ENCODE results near the gene CCNE1. TPM values are rescaled to one million over a fixed set of nuclear protein-coding genes. Genes with fewer than 3 reads are reported as not detected.

Gene CCNE1
- 10 to 100 TPM in 3 of 4 donors, 1 to 10 TPM in 1; 9.1 to 15.6 (median 13.0) TPM for total RNA-seq

- peak within 1 kb of the TSS; percentile 26 for H3K4me3 ChIP-seq (ENCODE audit: low read depth, poor library complexity, severe bottlenecking)
- intact Hi-C loops (cut with DNase I; ENCODE audit: low total_unique reads), result no loop called here
- peak; percentile 88 to 97 for DNase-seq (ENCODE audit: low spot score in 2 of 2)
- TF ChIP-seq POLR2A (IDR thresholded peaks at IDR 0.05) (no peak), CTCF (IDR thresholded peaks at IDR 0.05) (no peak)
- 4 to 5% methylated on average over 33 to 50 of the region's 125 CpGs for WGBS, 2 donors
These were observed at the start of gene CCNE1 for GRCh38 chr19:29811125-29812079. TSS of gene CCNE1 (plus strand) at chr19:29811991. CDS start at chr19:29812556, 565 bp downstream.

GRCh38 chr19:29763196-29763595 is 48.6 kb upstream of the CCNE1 start:
- DNase-seq (ENCODE audit: low spot score in 2 of 2), result no peak
- 83 to 84% methylated on average over 4 of the region's 4 CpGs for WGBS, 2 donors
- TF ChIP-seq CTCF (IDR thresholded peaks at IDR 0.05), result no peak
- TF ChIP-seq POLR2A (IDR thresholded peaks at IDR 0.05), result no peak
- H3K4me3 ChIP-seq (ENCODE audit: low read depth, poor library complexity, severe bottlenecking), result no peak overlapping the region
- intact Hi-C loops (cut with DNase I; ENCODE audit: low total_unique reads), result loop anchor here (10.0 kb wide), 1 partner anchor 112 kb away; no protein-coding TSS in a partner anchor

- intact Hi-C loops (cut with DNase I; ENCODE audit: low total_unique reads), result loop anchor here (10.0 kb wide), 1 partner anchor 110 kb away; no protein-coding TSS in a partner anchor
- H3K4me3 ChIP-seq (ENCODE audit: low read depth, poor library complexity, severe bottlenecking), result no peak overlapping the region
- WGBS, 2 donors, result 90 to 95% methylated on average over 7 to 8 of the region's 8 CpGs
- DNase-seq (ENCODE audit: low spot score in 2 of 2), result no peak
- TF ChIP-seq CTCF (IDR thresholded peaks at IDR 0.05), result no peak
- TF ChIP-seq POLR2A (IDR thresholded peaks at IDR 0.05), result no peak
These were observed 47.4 kb upstream of the CCNE1 start for GRCh38 chr19:29764361-29764760.

GRCh38 chr19:29766100-29766499 is 45.7 kb upstream of the CCNE1 start:
- intact Hi-C loops (cut with DNase I; ENCODE audit: low total_unique reads), result loop anchor here (10.0 kb wide), 1 partner anchor 109 kb away; no protein-coding TSS in a partner anchor
- DNase-seq (ENCODE audit: low spot score in 2 of 2), result no peak
- no peak overlapping the region for H3K4me3 ChIP-seq (ENCODE audit: low read depth, poor library complexity, severe bottlenecking)
- TF ChIP-seq CTCF (IDR thresholded peaks at IDR 0.05) (no peak), POLR2A (IDR thresholded peaks at IDR 0.05) (no peak)
- 41 to 47% methylated on average over 3 of the region's 3 CpGs for WGBS, 2 donors

- TF ChIP-seq POLR2A (IDR thresholded peaks at IDR 0.05) (no peak), CTCF (IDR thresholded peaks at IDR 0.05) (no peak)
- intact Hi-C loops (cut with DNase I; ENCODE audit: low total_unique reads), result loop anchor here (10.0 kb wide), 1 partner anchor 108 kb away; no protein-coding TSS in a partner anchor
- WGBS, 2 donors, result 59 to 76% methylated on average over 8 of the region's 8 CpGs
- no peak for DNase-seq (ENCODE audit: low spot score in 2 of 2)
- no peak overlapping the region for H3K4me3 ChIP-seq (ENCODE audit: low read depth, poor library complexity, severe bottlenecking)
These were observed 44.6 kb upstream of the CCNE1 start for GRCh38 chr19:29767039-29767735.
